ENCODE data around the gene AJAP1.

Gene AJAP1

GRCh38 chr1:4755301-4755845, 101.0 kb downstream of the AJAP1 start:
- ChIA-PET CTCF (no interaction called here), POLR2A (no interaction called here)
- DNase-seq (ENCODE audit: extremely low spot score): no peak
- TF ChIP-seq CTCF (IDR thresholded peaks at IDR 0.05; ENCODE audit: control extremely low read depth, extremely low read depth, low read depth, missing control alignments): no peak

GRCh38 chr1:4755864-4756504, 101.6 kb downstream of the AJAP1 start:
- no peak for TF ChIP-seq CTCF (IDR thresholded peaks at IDR 0.05; ENCODE audit: control extremely low read depth, extremely low read depth, low read depth, missing control alignments)
- POLR2A ChIA-PET: no interaction called here
- no peak for DNase-seq (ENCODE audit: extremely low spot score)

GRCh38 chr1:4756851-4757580, 102.6 kb downstream of the AJAP1 start:
- POLR2A ChIA-PET: no interaction called here

More at GRCh38 chr1:4755864-4756504, 101.6 kb downstream of the AJAP1 start:
- CTCF ChIA-PET: no interaction called here

GRCh38 chr1:4759671-4760070, 105.3 kb downstream of the AJAP1 start:
- CTCF ChIA-PET: no interaction called here
- TF ChIP-seq CTCF (IDR thresholded peaks at IDR 0.05; ENCODE audit: control extremely low read depth, extremely low read depth, low read depth, missing control alignments): no peak
- DNase-seq (ENCODE audit: extremely low spot score): no peak
- POLR2A ChIA-PET: no interaction called here

More at GRCh38 chr1:4756851-4757580, 102.6 kb downstream of the AJAP1 start:
- no peak for DNase-seq (ENCODE audit: extremely low spot score)
- CTCF ChIA-PET: no interaction called here
- no peak for TF ChIP-seq CTCF (IDR thresholded peaks at IDR 0.05; ENCODE audit: control extremely low read depth, extremely low read depth, low read depth, missing control alignments)

- CTCF ChIA-PET: no interaction called here
- POLR2A ChIA-PET: no interaction called here
- DNase-seq (ENCODE audit: extremely low spot score): no peak
- no peak for TF ChIP-seq CTCF (IDR thresholded peaks at IDR 0.05; ENCODE audit: control extremely low read depth, extremely low read depth, low read depth, missing control alignments)
These were observed 105.7 kb downstream of the AJAP1 start for GRCh38 chr1:4760088-4760487.

GRCh38 chr1:4761324-4761723, 106.9 kb downstream of the AJAP1 start:
- DNase-seq (ENCODE audit: extremely low spot score): no peak
- TF ChIP-seq CTCF (IDR thresholded peaks at IDR 0.05; ENCODE audit: control extremely low read depth, extremely low read depth, low read depth, missing control alignments): no peak
- ChIA-PET CTCF (no interaction called here), POLR2A (no interaction called here)

All from GM10248 (cell line).